Activated CD4-positive, alpha-beta T cell treated with anti-CD3 and anti-CD28 coated beads for 1 hour (primary cell): ENCODE data around the gene WDR37.
A peak's percentile ranks its signal among the peaks of the same experiment; 100 is the strongest.
"Not testable (repeated sequence)": the region's sequence is repeated elsewhere in the genome, so short reads cannot be mapped to it uniquely, and the experiment has no call there.

ENCODE experiments used
- DNase-seq: peaks from one replicate; pipeline ENCODE4 v3.0.0-alpha.2; 2020

Gene WDR37

GRCh38 chr10:1043532-1043995, 12.6 kb upstream of the WDR37 start:
- no peak for DNase-seq

- DNase-seq = no peak
These were observed 12.0 kb upstream of the WDR37 start for GRCh38 chr10:1044146-1044545.

GRCh38 chr10:1044964-1045363, 11.2 kb upstream of the WDR37 start:
- no peak for DNase-seq

GRCh38 chr10:1045415-1045814, 10.8 kb upstream of the WDR37 start:
- DNase-seq = no peak

GRCh38 chr10:1047937-1048336, 8.2 kb upstream of the WDR37 start:
- no peak for DNase-seq

- no peak for DNase-seq
These were observed 7.8 kb upstream of the WDR37 start for GRCh38 chr10:1048349-1048731.

GRCh38 chr10:1048732-1049424, 7.3 kb upstream of the WDR37 start, which contains the start of gene IDI1:
Gene IDI1 (minus strand): TSS chr10:1049119. CDS start chr10:1049003, 116 bp downstream.
- DNase-seq = peak; percentile 95

- DNase-seq = no peak
These were observed 6.7 kb upstream of the WDR37 start for GRCh38 chr10:1049425-1049958.

- no peak for DNase-seq
These were observed 6.0 kb upstream of the WDR37 start for GRCh38 chr10:1050145-1050544.

GRCh38 chr10:1050554-1050953, 5.6 kb upstream of the WDR37 start:
- DNase-seq = no peak

GRCh38 chr10:1054684-1055083, 1.5 kb upstream of the WDR37 start:
- no peak for DNase-seq

GRCh38 chr10:1057106-1057657, 997 bp downstream of the WDR37 start:
- no peak for DNase-seq

- no peak for DNase-seq
These were observed 1.8 kb downstream of the WDR37 start for GRCh38 chr10:1058017-1058416.

GRCh38 chr10:1059902-1060301, 3.7 kb downstream of the WDR37 start:
- no peak for DNase-seq

- DNase-seq = no peak
These were observed 6.0 kb downstream of the WDR37 start for GRCh38 chr10:1061930-1062774.

- no peak for DNase-seq
These were observed 7.2 kb downstream of the WDR37 start for GRCh38 chr10:1063232-1063865.

GRCh38 chr10:1064964-1065247, 8.7 kb downstream of the WDR37 start:
- DNase-seq = no peak

- not testable (repeated sequence) for DNase-seq
These were observed 10.5 kb downstream of the WDR37 start for GRCh38 chr10:1066734-1067133.

- no peak for DNase-seq
These were observed 12.5 kb downstream of the WDR37 start for GRCh38 chr10:1068380-1069361.

- DNase-seq = no peak
These were observed 14.7 kb downstream of the WDR37 start for GRCh38 chr10:1070919-1071318.

- no peak for DNase-seq
These were observed 18.0 kb downstream of the WDR37 start for GRCh38 chr10:1074052-1074747.
